Fibroblast of mammary gland (primary cell): ENCODE measurements around the gene ZNF483.
"Not testable (repeated sequence)": the region's sequence is repeated elsewhere in the genome, so short reads cannot be mapped to it uniquely, and the experiment has no call there.

ENCODE experiments used
- DNase-seq: peaks from one replicate; pipeline ENCODE4 v3.0.0-alpha.2; 2010; ENCODE audit warnings: low read depth
- H3K4me3 ChIP-seq: 2 replicates; pipeline ENCODE4 v1.5.1; 2011; ENCODE audit warnings: low read depth, mild to moderate bottlenecking, low read length, moderate library complexity; ENCODE audit not compliant: control insufficient read depth
- TF ChIP-seq, protein P1 (sequence below): conservative IDR thresholded peaks from 2 replicates; pipeline ENCODE4 v1.5.1; 2011; ENCODE audit warnings: low read depth, low read length, inconsistent platforms; ENCODE audit not compliant: control insufficient read depth, insufficient read depth

ZNF483 gene

GRCh38 chr9:111483858-111484571 lies 41.0 kb upstream of the ZNF483 start, which contains the start of gene ECPAS:
TSS of gene ECPAS (minus strand) at chr9:111484383. CDS start at chr9:111472918, 11,465 bp downstream.
- DNase-seq: peak; percentile 76
- peak within 1 kb of the TSS; percentile 87 for H3K4me3 ChIP-seq
- TF ChIP-seq, protein P1, sequence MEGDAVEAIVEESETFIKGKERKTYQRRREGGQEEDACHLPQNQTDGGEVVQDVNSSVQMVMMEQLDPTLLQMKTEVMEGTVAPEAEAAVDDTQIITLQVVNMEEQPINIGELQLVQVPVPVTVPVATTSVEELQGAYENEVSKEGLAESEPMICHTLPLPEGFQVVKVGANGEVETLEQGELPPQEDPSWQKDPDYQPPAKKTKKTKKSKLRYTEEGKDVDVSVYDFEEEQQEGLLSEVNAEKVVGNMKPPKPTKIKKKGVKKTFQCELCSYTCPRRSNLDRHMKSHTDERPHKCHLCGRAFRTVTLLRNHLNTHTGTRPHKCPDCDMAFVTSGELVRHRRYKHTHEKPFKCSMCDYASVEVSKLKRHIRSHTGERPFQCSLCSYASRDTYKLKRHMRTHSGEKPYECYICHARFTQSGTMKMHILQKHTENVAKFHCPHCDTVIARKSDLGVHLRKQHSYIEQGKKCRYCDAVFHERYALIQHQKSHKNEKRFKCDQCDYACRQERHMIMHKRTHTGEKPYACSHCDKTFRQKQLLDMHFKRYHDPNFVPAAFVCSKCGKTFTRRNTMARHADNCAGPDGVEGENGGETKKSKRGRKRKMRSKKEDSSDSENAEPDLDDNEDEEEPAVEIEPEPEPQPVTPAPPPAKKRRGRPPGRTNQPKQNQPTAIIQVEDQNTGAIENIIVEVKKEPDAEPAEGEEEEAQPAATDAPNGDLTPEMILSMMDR: no peak

DNA sequence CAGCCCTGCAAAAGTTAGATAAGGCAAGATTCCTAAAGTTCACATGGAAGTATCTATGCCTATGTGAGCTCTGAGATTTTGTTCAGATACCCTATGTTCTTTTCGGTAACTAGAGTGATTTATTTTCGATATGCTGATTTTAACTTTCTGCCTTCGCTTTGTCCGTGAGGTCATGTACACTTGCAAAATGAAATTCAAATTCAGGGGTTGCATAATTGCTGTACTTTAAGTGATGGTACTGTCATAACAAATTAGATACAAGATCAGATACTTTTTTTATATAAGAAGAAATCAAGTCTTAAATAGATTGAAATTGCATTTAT lies 40.4 kb upstream of the ZNF483 start:
- DNase-seq: peak; percentile 43
- TF ChIP-seq, protein P1: no peak
- H3K4me3 ChIP-seq: peak overlapping the region; percentile 79

DNA sequence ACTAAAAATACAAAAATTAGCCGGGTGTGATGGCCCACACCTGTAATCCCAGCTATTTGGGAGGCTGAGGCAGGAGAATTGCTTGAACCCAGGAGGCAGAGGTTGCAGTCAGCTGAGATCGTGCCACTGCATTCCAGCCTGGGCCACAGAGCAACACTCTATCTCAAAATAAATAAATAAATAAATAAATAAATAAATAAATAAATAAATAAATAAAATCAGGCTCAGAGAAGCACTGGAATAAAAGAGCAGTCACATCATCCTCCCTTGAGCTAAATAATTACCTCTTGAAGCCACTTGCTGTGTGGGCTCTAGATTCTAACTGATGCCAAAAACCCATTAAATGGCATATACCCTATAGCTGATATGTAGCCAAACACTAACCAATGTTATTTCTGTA lies 27.8 kb upstream of the ZNF483 start:
- not testable (repeated sequence) for H3K4me3 ChIP-seq

DNA sequence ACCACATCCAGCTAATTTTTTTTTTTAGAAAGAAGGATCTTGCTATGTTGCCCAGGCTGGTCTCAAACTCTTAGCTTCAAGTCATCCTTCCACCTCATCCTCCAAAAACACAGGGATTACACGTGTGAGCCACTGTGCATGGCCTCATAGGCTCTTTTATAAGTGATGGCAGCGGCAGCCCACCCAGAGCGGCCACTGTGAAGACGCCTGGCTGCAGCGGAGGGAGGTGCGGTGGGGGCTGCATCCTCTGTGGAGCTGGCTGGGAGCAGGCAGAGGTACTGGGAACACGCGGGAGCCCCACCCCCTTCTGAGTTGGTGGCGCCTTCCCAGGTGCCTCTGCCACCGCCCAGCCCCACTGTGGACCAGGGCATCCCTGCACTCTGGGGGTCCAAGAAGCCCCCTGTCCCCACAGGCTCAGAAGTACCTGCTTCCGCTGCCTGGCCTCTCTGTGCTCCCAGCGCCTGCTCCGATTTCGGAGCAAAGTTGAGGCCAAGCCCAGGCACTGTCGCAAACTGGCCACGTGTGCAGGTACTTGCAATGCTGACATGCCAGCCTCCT lies 23.9 kb upstream of the ZNF483 start:
- DNase-seq: no peak
- TF ChIP-seq, protein P1: no peak
- no peak overlapping the region for H3K4me3 ChIP-seq

More for the DNA sequence above, 27.8 kb upstream of the ZNF483 start:
- not testable (repeated sequence) for DNase-seq

- TF ChIP-seq, protein P1: no peak
- no peak for DNase-seq
- H3K4me3 ChIP-seq: no peak overlapping the region
These were observed 23.3 kb upstream of the ZNF483 start for GRCh38 chr9:111501648-111502047.

DNA sequence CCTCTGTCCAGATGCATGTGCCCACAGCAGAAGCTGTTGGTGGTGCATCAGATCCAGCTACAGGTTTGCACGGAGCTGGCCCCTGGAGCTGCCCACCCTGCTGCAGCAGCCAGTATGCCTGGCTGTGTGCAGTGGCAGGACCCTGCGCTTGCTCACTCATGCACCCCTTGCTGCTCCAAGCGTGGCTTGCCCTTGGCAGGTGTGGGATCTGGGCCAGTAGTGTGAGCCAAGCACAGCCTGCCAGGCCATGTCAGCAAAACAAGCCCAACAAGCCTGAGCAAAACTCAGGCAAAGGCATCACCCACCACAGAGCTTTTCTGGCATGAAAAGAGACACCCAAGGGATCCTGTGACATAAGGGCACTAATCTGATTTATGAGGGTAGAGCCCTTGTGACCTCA lies 22.5 kb upstream of the ZNF483 start:
- TF ChIP-seq, protein P1: no peak
- H3K4me3 ChIP-seq: no peak overlapping the region
- DNase-seq: no peak

- not testable (repeated sequence) for DNase-seq, H3K4me3 ChIP-seq
These were observed 13.4 kb upstream of the ZNF483 start for GRCh38 chr9:111511581-111511980.

DNA sequence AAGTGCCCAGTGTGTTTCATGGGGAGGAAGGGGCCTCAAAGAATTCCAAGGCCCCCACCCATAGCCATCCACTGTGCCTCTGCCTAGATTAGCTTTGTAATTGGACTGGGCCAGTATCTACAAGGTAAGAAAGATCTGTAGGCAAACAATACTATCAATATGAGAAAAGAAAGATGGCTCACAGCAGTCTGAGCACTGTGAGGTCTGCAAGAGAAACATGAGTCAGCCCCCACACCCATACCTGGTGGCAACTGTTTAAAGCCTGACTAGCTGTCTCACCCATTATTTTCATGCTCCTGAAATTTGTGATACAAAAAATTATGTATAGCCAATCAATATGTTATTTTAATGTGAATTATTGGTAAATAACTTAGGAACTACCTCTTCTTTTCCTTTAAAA lies 10.0 kb upstream of the ZNF483 start:
- TF ChIP-seq, protein P1: no peak
- DNase-seq: no peak

More for the DNA sequence above, 10.0 kb upstream of the ZNF483 start:
- no peak overlapping the region for H3K4me3 ChIP-seq
